HG02884 (cell line): ENCODE data around the gene DNAH17.
"Not testable (repeated sequence)": the region's sequence is repeated elsewhere in the genome, so short reads cannot be mapped to it uniquely, and the experiment has no call there.

Source experiments
- ATAC-seq: cut with Tn5 transposase; IDR thresholded peaks from one replicate; pipeline ENCODE4 v1.9.1; 2021; ENCODE audit warnings: mild to moderate bottlenecking, moderate library complexity; ENCODE audit not compliant: unreplicated experiment

Gene DNAH17

GRCh38 chr17:78484271-78485246 lies 92.6 kb downstream of the DNAH17 start:
- ATAC-seq, result no peak

DNA sequence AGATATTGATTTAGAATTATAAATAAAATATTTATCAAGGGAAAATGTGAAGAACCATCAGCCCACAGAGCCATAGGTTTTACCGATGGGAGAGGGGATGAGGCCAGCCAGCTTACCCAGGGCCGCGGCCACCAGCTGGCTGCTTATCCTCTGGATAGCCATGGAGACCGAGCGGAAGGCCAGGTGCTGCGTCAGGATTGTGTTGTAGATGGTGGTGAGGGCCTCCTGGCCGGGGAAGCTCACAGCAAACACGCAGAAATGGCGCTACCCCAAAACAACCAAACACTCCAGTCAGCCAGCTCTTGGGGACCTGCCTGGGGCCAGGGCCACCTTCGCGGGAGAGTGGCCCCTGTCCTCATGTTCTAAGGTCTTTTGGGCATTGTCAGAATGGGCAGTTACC lies 97.8 kb downstream of the DNAH17 start:
- no peak for ATAC-seq

GRCh38 chr17:78478757-78479297 lies 98.4 kb downstream of the DNAH17 start:
- ATAC-seq, result no peak

GRCh38 chr17:78477913-78478756 lies 99.1 kb downstream of the DNAH17 start:
- no peak for ATAC-seq

DNA sequence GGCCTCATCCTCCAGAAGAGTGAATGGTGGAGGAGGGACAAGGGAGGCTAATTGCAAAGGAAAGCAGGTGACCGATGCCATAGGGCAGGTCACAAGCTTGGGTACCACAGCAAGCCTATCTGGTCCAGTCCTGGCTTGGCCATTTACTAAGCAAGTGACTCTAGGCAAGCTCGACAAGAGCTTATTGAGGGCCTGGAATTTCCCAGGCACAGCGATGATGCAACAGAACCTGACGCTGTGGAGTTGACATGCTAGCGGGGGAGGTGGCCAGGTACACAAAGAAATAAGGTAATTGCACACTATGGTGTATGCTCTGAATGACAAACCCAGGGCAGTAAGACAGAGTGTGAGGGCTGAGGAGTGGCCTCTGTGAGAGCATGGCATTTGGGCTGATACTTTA lies 100.2 kb downstream of the DNAH17 start:
- ATAC-seq, result no peak

DNA sequence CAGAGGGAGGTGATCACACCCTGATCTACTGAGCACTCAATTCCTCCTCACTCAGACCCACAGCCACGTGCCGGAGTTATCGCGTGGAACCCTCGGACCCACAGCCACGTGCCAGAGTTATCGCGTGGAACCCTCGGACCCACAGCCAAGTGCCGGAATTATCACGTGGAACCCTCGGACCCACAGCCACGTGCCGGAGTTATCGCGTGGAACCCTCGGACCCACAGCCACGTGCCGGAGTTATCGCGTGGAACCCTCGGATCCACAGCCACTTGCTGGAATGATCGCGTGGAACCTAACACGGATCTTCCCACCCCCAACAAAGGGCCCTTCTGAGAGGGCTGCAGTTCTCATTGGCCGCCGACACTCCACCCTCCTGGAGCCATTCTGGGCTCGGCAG lies 101.0 kb downstream of the DNAH17 start:
- ATAC-seq, result no peak

DNA sequence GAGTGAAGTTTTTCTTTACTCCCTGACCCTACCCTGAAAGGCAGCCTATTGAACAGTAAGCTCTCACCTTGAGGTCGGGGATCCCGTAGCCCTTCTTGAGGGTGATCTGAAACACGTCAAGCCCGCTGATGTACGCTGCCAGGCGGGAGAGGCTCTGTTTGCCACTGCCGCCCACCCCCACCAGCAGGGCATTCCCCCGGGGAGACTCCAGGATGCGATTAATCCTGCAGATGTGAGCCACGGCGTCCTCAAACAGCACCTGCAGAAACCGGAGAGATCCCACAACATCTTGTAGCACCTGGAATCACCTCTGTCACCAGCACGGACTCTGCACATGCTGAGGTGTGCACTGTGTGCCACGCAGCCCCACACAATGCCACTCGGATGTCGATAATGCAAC lies 102.0 kb downstream of the DNAH17 start:
- no peak for ATAC-seq

GRCh38 chr17:78474614-78475146 lies 102.5 kb downstream of the DNAH17 start:
- no peak for ATAC-seq

- ATAC-seq, result no peak
Observed at GRCh38 chr17:78473951-78474613, 103.1 kb downstream of the DNAH17 start.

DNA sequence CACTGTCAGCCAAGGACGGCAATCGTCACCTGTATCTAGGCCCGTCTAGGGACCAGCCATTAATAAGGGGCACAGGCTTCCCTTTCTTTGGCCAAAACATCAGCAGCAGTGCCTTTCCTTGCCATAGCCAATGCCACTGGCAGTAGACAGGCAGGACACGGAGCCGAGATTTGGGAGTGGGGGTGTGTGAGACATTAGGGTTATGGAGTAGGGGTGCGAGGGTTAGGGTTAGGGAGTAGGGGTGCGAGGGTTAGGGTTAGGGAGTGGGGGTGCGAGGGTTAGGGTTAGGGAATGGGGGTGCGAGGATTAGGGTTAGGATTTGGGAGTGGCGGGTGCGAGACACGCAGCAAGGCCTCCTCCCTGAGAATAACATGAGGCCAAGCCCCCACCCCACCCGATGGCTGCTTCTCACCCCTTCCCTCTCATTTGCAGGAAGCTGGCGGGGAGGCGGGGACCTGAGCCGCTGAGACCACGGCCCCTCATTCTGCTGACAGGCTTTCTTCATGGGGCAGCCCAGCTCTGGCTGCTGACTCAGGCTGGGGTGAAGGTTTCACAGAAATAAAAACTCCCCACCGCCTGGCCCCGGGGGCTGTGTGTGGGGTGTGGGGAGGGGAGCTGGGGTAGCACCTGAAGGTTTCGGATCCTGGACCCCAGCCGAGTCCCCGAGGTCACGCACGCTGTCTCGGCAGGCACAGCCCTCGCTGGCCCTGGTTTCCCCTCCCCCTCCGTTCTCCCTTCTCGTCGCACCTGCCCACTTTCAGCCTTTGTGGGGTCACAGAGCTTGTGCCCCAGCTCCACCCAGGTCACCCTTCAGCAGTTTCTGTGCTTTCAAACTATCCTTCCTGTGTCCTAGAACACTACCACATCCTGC lies 104.9 kb downstream of the DNAH17 start:
- ATAC-seq, result no peak

DNA sequence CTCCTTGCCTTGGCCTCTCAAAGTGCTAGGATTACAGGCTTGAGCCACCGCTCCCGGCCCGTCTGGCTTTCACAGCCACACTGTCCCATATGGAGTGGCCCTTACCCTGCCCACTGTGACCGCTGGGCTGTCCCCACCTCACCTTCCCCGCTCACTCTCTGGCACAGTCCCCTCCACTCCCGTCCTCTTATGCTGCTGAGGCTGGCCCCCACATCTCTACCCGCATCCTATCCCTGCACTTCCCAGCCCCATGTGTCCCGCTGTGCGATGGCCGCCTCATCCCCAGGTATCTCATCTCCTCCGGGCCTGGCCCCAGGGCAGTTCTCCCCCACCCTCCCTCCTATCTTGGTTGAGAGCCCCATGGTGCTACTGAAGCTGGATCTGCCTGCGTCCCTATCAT lies 105.6 kb downstream of the DNAH17 start:
- ATAC-seq, result no peak

DNA sequence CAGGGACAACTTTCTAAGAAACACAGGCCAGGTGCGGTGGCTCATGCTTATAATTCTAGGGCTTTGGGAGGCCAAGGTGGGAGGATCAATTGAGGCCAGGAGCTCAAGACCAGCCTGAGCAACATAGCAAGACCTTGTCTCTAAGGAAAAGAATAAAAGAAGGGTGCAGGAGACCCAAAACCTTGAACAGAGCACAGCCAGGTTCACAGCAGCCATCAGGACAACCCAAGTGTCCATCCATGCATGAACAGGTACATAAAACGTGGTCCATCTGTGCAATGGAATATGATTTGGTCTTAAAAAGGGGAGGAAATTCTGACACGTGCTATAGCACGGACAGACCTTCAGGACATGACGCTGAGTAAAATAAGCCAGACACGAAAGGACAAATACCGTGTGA lies 107.8 kb downstream of the DNAH17 start:
- ATAC-seq, result no peak

GRCh38 chr17:78468366-78468765 lies 108.8 kb downstream of the DNAH17 start:
- ATAC-seq, result no peak

DNA sequence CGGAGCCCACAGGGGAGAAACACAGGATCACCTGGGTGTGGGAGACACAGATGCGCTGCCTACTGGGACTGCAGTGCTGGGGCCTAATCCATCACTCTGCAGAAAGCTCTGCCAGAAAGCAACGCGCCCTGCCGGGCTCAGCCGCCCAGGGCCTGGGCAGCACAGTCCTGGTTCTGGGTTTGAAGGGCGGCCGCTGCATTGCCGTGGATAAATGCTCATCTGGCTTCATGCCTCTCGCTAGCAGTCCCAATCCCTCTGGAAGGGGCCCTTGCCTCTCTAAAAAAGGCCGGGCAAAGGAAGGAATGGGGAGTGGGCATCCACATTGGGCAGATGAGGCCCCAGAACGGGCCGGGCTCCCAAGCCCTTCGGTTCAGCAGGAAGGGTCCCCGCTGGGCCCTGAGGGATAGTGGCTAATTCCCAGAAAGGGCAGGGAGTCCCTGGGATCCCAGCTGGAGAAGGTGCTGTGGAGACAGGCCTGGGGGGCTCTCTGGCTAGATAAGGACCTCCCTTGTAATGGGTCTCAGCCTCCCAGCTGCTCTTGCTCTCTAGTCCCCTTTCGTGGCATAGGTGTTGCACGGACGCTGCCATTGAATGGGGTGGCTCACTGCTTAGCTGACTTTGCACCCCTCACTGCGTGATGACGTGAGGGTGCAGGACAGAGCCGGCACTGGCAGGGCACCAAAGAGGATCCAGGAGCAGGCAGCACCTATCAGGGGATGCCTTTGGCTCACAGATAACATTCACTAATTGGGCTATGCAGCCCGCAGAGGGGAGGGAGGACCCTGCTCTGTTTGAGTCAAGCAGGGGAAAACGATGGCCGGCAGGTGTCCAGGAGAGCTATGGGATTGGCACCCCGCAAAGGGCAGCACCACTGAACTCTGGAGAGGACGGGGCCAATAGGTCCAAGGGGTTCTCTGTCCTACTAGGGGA lies 110.1 kb downstream of the DNAH17 start:
- ATAC-seq, result no peak

GRCh38 chr17:78466109-78466785 lies 110.9 kb downstream of the DNAH17 start:
- not testable (repeated sequence) for ATAC-seq

DNA sequence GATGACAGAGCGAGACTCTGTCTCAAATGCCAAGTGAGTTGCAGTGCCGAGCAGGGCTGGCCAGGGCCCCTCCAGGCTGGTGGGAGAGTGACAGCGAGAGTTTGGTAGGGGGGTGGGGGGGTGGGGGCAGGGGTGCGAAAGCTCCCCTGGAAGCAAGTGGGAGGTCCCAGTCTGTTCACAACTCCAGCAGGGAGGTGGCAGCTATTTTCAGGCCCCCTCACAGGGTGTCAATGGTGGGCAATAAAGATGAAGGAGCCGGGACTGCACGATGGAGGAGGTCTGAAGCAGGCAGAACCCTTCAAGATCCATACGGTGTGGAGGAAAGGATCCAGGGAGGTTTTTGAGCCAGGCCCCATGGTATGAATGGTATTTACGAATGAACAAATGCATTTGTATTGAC lies 115.0 kb downstream of the DNAH17 start:
- ATAC-seq, result no peak

DNA sequence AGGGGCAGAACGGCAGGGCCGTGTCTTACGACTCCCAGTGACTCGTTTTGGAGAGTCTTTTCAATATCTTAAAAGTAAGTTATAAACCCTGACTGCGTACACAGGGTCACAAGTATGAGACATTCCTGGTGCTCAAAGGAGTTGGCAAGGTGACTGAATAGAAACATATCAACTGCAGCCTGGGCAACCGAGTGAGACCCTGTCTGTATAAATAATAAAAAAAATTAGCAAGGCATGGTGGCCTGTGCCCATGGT lies 115.5 kb downstream of the DNAH17 start:
- no peak for ATAC-seq
